Right forelimb (tissue), 1 donor: ENCODE data around the gene ESRRA.

Experiments
- DNase-seq: peaks from one replicate; pipeline ENCODE4 v3.0.0-alpha.2; 2018

ESRRA gene

GRCh38 chr11:64275031-64275800 lies 30.1 kb upstream of the ESRRA start:
- no peak for DNase-seq

- DNase-seq, result no peak
These were observed 29.5 kb upstream of the ESRRA start for GRCh38 chr11:64275841-64276240.

- no peak for DNase-seq
These were observed 28.5 kb upstream of the ESRRA start for GRCh38 chr11:64276653-64277431.

- DNase-seq, result no peak
These were observed 26.6 kb upstream of the ESRRA start for GRCh38 chr11:64278576-64279190.

- no peak for DNase-seq
These were observed 23.2 kb upstream of the ESRRA start for GRCh38 chr11:64281957-64282770.

- DNase-seq, result no peak
These were observed 22.2 kb upstream of the ESRRA start for GRCh38 chr11:64283092-64283491.

- peak; percentile 97 for DNase-seq
These were observed 21.0 kb upstream of the ESRRA start, which contains the start of gene BAD for GRCh38 chr11:64284048-64284961. Gene BAD (minus strand): TSS chr11:64284665. CDS start chr11:64284368, 297 bp downstream.

DNA sequence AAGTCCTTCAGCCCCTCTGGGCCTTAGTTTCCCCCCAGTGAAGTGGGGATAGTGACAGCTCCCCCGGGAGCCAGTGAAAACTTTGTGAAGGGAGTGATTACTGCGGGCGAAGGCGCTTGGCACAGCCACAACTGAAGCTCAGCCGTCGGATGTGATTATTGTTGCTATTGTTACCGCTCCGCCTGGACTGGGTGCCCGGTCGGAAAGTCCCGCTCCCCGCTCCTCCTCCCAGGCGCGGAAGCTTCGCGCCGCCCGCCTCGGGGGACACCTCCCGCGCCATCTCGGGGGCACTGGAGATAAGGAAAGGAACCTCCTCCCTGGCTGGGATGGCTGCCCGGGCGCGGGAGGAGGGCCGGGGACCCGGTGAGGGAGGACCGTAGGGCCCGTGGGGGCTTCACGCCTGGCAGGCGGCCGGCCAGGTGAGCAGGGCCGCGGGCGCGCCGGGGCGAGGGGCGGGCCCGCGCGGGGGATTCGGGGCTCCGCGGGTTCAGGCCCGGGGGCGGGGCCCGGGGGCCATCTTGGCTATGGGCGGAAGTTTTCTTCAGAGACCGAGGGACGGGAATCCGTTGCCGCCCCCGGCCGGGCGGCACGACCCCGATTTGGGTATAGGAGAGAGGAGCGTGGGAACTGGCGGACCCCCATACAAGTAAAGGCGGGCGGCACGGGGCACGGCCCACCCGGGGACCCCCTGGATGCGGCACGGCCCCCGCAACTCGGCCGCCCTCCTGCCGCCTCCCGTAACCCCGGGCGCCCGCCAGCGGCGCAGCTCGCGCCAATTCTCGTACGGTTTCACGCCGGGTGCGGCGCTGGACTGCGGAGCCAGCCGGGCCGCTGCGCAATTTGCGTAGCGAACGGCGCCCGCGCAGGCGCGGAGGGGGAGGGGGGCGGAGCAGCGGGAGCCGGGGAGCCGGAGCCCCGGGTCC lies 20.1 kb upstream of the ESRRA start, which contains the start of gene GPR137:
GPR137 (plus strand) TSS at position 887 of the 923 bp plus-strand sequence. CDS start 677 bp downstream, outside the sequence.
- DNase-seq, result peak; percentile 95

DNA sequence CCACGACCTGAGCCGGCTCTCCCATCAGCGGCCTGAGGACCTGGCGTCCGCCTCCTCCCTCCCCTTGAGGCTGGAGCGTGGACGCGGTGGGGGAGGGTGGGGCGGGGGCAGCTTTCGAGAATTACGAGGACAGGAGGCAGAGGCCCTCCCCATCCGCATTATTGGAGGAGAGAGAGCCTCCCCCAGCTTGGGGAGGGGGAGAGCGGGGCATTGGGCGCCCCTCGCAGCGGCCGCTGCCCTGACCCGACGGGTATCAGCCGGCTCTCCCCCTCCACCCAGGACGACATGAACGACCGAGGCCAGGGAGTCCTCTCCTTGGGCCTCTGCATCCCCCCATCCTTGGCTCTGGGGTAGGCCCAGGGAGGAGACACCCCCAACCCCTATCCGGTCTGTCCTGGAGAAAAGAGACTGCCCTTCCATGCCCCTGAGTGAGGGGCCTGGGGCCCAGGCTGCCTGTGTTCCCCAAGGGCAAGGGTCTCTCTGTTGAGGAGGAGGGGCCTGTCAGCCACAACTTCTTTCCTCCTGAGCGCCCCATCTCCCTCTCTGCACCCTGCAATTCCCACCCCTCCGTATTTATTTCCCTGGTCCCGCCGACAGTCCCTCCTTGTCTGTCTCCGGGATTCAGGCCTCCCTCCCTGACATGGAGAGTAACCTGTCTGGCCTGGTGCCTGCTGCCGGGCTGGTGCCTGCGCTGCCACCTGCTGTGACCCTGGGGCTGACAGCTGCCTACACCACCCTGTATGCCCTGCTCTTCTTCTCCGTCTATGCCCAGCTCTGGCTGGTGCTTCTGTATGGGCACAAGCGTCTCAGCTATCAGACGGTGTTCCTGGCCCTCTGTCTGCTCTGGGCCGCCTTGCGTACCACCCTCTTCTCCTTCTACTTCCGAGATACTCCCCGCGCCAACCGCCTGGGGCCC lies 19.2 kb upstream of the ESRRA start:
- no peak for DNase-seq

- DNase-seq, result no peak
These were observed 18.5 kb upstream of the ESRRA start for GRCh38 chr11:64286801-64287159.

GRCh38 chr11:64287676-64288352 lies 17.5 kb upstream of the ESRRA start:
- DNase-seq, result no peak

DNA sequence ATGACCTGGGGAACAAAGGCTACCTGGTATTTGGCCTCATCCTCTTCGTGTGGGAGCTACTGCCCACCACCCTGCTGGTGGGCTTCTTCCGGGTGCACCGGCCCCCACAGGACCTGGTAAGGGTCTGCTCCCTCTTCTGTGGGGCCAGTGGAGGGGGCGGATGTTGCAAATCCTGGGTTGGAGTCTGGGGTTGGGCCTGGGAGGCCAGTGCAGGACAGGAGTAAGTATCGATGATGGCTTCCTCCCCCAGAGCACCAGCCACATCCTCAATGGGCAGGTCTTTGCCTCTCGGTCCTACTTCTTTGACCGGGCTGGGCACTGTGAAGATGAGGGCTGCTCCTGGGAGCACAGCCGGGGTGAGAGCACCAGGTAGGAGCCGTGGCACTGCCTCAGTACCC lies 17.0 kb upstream of the ESRRA start:
- DNase-seq, result no peak

DNA sequence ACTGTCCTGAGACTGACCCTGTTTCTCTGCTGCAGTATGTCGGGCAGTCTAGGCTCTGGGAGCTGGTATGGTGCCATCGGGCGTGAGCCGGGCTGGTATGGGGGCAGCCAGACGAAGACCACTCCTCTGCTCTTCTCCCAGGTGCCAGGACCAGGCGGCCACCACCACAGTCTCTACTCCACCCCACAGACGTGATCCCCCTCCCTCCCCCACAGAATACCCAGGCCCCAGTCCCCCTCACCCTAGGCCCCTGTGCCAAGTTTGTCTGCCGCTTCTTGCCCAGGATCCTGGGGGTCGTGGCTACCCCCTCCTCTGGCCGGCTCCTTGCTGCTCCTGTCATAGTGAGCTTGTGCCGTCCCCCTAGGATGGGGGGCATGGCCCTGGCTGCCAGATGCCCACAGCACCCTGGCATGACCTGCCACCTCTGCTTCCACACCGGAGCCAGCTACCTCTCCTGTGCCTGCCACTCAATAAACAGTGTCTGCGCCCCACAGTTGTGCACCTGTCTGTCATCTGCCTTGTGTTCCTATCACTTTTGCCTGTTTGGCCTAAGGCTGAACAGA lies 16.2 kb upstream of the ESRRA start:
- no peak for DNase-seq

GRCh38 chr11:64290352-64291261 lies 14.7 kb upstream of the ESRRA start:
- no peak for DNase-seq

DNA sequence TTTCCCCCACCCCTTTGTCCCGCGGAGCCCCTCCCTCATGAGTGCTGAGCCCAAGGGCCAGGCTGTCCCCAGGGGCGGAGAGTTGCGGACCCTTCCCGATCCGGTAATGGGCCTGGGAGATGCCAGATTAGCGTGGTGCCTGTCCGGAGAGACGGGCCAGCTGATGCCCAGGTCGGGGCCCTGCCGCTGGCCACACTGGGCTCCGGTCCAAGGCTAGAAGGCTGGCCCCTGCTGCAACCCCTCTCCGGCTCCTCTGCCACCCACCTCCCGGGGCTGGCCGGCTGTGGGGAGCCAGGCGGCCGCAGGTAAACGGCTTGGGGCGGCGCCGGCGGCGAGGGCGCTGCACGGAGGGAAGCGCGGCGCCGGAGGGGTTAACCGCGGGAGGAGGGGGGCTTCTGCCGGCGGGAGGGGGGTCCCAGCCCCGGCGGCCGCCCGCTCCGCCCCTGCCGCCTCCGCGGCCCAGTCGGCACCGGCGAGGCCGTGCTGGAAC lies 14.0 kb upstream of the ESRRA start, which contains the start of gene KCNK4:
KCNK4 (plus strand) TSS at position 41 of the 490 bp plus-strand sequence. CDS start 1,717 bp downstream, outside the sequence.
- DNase-seq, result no peak

- no peak for DNase-seq
These were observed 13.4 kb upstream of the ESRRA start for GRCh38 chr11:64291752-64292459.
